Measurements from ENCODE around the gene LIFR. TPM values are rescaled to one million over a fixed set of nuclear protein-coding genes. Genes with fewer than 3 reads are reported as not detected.
"Not testable (repeated sequence)": the region's sequence is repeated elsewhere in the genome, so short reads cannot be mapped to it uniquely, and the experiment has no call there.

Gene LIFR
- total and polyA plus RNA-seq, 8 donors: 52.6 to 218 (median 194) TPM

- no peaks in the 10 kb centered on the region for H3K4me1 ChIP-seq
- no peaks in the 10 kb centered on the region for H3K36me3 ChIP-seq
- TF ChIP-seq CTCF (IDR thresholded peaks at IDR 0.05): no peak
- DNase-seq: peak in 1 of 4 donors; percentile 73
- no peak overlapping the region for H3K27ac ChIP-seq
- no peak overlapping the region for H3K4me3 ChIP-seq
- no peaks in the 10 kb centered on the region for H3K27me3 ChIP-seq
- H3K9me3 ChIP-seq: no peaks in the 10 kb centered on the region
- peak; percentile 84 for ATAC-seq
- intact Hi-C loops (cut with DNase I): no loop called here
Observed at GRCh38 chr5:38576442-38576841, 20.0 kb upstream of the LIFR start.

- no peak for TF ChIP-seq CTCF (IDR thresholded peaks at IDR 0.05)
- no peaks in the 10 kb centered on the region for H3K36me3 ChIP-seq
- no peak for DNase-seq
- no peaks in the 10 kb centered on the region for H3K9me3 ChIP-seq
- intact Hi-C loops (cut with DNase I): no loop called here
- H3K27ac ChIP-seq: no peak overlapping the region
- ATAC-seq: no peak
- no peak overlapping the region for H3K4me3 ChIP-seq
- no peaks in the 10 kb centered on the region for H3K4me1 ChIP-seq
- H3K27me3 ChIP-seq: no peaks in the 10 kb centered on the region
Observed at GRCh38 chr5:38575476-38575875, 19.0 kb upstream of the LIFR start.

GRCh38 chr5:38574009-38574408 lies 17.6 kb upstream of the LIFR start:
- no peaks in the 10 kb centered on the region for H3K4me1 ChIP-seq
- H3K27me3 ChIP-seq: no peaks in the 10 kb centered on the region
- TF ChIP-seq CTCF (IDR thresholded peaks at IDR 0.05): no peak
- no peak overlapping the region for H3K27ac ChIP-seq
- DNase-seq: no peak
- no peaks in the 10 kb centered on the region for H3K9me3 ChIP-seq
- no peak for ATAC-seq
- H3K4me3 ChIP-seq: no peak overlapping the region
- intact Hi-C loops (cut with DNase I): no loop called here
- no peaks in the 10 kb centered on the region for H3K36me3 ChIP-seq

GRCh38 chr5:38573521-38573920 lies 17.1 kb upstream of the LIFR start:
- intact Hi-C loops (cut with DNase I): no loop called here
- no peak overlapping the region for H3K27ac ChIP-seq
- no peaks in the 10 kb centered on the region for H3K36me3 ChIP-seq
- H3K4me3 ChIP-seq: no peak overlapping the region
- H3K4me1 ChIP-seq: no peaks in the 10 kb centered on the region
- TF ChIP-seq CTCF (IDR thresholded peaks at IDR 0.05): no peak
- H3K27me3 ChIP-seq: no peaks in the 10 kb centered on the region
- H3K9me3 ChIP-seq: no peaks in the 10 kb centered on the region
- DNase-seq: no peak
- ATAC-seq: no peak

- no peak for ATAC-seq
- TF ChIP-seq CTCF (IDR thresholded peaks at IDR 0.05): no peak
- no peaks in the 10 kb centered on the region for H3K36me3 ChIP-seq
- H3K4me1 ChIP-seq: no peaks in the 10 kb centered on the region
- intact Hi-C loops (cut with DNase I): no loop called here
- H3K4me3 ChIP-seq: no peak overlapping the region
- H3K27ac ChIP-seq: no peak overlapping the region
- no peaks in the 10 kb centered on the region for H3K9me3 ChIP-seq
- DNase-seq: no peak
- H3K27me3 ChIP-seq: no peaks in the 10 kb centered on the region
Observed at GRCh38 chr5:38569180-38569579, 12.7 kb upstream of the LIFR start.

GRCh38 chr5:38567306-38567705 lies 10.9 kb upstream of the LIFR start:
- H3K9me3 ChIP-seq; intact Hi-C loops (cut with DNase I); H3K4me3 ChIP-seq; H3K27ac ChIP-seq; ATAC-seq; H3K27me3 ChIP-seq; DNase-seq; H3K36me3 ChIP-seq; H3K4me1 ChIP-seq: not testable (repeated sequence)

Measured in left lung (tissue), 10 donors.